Ectodermal cell (in vitro differentiated cells): ENCODE measurements around the gene MIEN1.
A peak's percentile ranks its signal among the peaks of the same experiment; 100 is the strongest.
"Not testable (repeated sequence)": the region's sequence is repeated elsewhere in the genome, so short reads cannot be mapped to it uniquely, and the experiment has no call there.

Experiments used
- H3K27ac ChIP-seq: 2 replicates; pipeline ENCODE4 v1.7.0; 2013; ENCODE audit warnings: mild to moderate bottlenecking, low read depth, low read length; ENCODE audit not compliant: insufficient read depth, poor library complexity, severe bottlenecking
- H3K27me3 ChIP-seq: 2 replicates; pipeline ENCODE4 v1.7.0; 2013; ENCODE audit warnings: mild to moderate bottlenecking, low read length; ENCODE audit not compliant: insufficient read depth, control insufficient read depth, poor library complexity, severe bottlenecking
- H3K36me3 ChIP-seq: one replicate; pipeline ENCODE4 v1.7.0; 2013; ENCODE audit warnings: low read length; ENCODE audit not compliant: control insufficient read depth, insufficient read depth
- H3K4me1 ChIP-seq: one replicate; pipeline ENCODE4 v1.7.0; 2013; ENCODE audit warnings: low read length; ENCODE audit not compliant: control insufficient read depth, insufficient read depth
- H3K4me3 ChIP-seq: 2 replicates; pipeline ENCODE4 v1.7.0; 2013; ENCODE audit warnings: low read depth, low read length, control low read depth; ENCODE audit not compliant: insufficient read depth
- H3K9me3 ChIP-seq: 2 replicates; pipeline ENCODE4 v1.7.0; 2013; ENCODE audit warnings: mild to moderate bottlenecking, low read length, moderate library complexity; ENCODE audit not compliant: control insufficient read depth
- WGBS, 2 experiments: methylation state at CpG; one replicate each; pipeline ENCODE4 v1.1.7; 2013; ENCODE audit warnings: missing lambda C conversion rate in 2 of 2; 5-methylcytosine and 5-hydroxymethylcytosine counted together

The MIEN1 gene

DNA sequence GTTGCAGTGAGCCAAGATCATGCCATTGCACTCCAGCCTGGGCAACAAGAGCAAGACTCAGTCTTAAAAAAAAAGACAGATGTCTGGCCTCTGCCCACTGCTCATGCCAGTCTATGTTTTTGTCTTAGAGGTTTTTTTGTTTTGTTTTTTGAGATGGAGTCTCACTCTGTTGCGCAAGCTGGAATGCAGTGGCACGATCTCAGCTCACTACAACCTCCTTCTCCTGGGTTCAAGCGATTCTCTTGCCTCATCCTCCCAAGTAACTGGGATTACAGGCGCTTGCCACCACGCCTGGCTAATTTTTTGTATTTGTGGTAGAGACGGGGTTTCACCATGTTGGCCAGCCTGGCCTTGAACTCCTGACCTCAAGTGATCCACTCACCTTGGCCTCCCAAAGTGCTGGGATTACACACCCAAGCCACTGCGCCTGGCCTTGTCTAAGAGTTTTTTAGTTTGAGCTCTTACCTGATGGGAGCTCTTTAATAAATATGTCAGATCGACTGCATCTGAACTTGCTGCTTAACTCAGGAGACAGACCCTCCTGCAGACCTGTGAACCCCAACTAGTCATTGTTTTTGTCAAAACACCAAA lies 18.2 kb upstream of the MIEN1 start:
- not testable (repeated sequence) for H3K27ac ChIP-seq, H3K27me3 ChIP-seq
- WGBS, 2 experiments: 88 to 91% methylated on average over 8 of the region's 8 CpGs

DNA sequence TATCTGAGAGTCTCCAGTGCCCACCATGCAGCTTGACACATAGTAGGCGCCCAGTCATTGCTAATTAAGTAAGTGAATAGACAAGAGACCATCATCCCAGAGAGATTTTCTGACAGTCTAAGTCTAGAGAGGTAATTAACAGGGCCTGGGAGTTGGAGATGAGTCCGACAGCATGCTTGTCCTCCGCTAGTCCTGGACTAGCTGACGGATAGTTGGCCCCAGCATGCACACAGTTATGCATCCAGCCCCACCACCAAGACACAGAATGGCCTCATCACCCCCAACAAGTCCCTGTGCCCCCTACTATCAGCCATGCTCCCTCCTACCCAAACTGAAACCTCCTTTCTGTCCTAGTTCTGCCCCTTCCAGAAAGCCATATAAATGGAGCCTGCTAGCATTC lies 17.4 kb upstream of the MIEN1 start:
- WGBS, 2 experiments: 91 to 92% methylated on average over 4 of the region's 4 CpGs
- Histone ChIP-seq H3K27ac (no peak overlapping the region), H3K4me1 (no peaks in the 10 kb centered on the region), H3K27me3 (peaks cover 1% of the 10 kb centered on the region), H3K9me3 (no peaks in the 10 kb centered on the region), H3K36me3 (no peaks in the 10 kb centered on the region), H3K4me3 (no peak overlapping the region)

More for the DNA sequence above, 18.2 kb upstream of the MIEN1 start:
- not testable (repeated sequence) for H3K9me3 ChIP-seq, H3K36me3 ChIP-seq, H3K4me3 ChIP-seq, H3K4me1 ChIP-seq

DNA sequence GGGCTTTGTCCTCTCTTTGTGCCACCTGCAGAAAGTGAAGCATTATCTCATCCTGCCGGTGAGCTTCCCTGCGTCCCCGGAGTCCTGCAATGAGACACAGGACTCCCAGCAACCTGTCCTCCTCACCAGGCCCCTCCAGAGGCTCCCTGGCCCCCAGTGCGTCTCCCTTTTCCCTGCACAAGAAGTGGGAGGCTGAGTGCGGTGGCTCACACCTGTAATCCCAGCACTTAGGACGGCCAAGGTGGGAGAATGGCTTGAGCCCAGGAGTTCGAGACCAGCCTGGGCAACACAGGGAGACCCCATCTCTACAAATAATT lies 15.8 kb upstream of the MIEN1 start:
- no peak overlapping the region for H3K4me3 ChIP-seq
- WGBS, 2 experiments: 94% methylated on average over 7 of the region's 7 CpGs
- no peaks in the 10 kb centered on the region for H3K9me3 ChIP-seq
- H3K4me1 ChIP-seq: no peaks in the 10 kb centered on the region
- H3K27me3 ChIP-seq: peaks cover under 1% of the 10 kb centered on the region
- no peaks in the 10 kb centered on the region for H3K36me3 ChIP-seq
- no peak overlapping the region for H3K27ac ChIP-seq

DNA sequence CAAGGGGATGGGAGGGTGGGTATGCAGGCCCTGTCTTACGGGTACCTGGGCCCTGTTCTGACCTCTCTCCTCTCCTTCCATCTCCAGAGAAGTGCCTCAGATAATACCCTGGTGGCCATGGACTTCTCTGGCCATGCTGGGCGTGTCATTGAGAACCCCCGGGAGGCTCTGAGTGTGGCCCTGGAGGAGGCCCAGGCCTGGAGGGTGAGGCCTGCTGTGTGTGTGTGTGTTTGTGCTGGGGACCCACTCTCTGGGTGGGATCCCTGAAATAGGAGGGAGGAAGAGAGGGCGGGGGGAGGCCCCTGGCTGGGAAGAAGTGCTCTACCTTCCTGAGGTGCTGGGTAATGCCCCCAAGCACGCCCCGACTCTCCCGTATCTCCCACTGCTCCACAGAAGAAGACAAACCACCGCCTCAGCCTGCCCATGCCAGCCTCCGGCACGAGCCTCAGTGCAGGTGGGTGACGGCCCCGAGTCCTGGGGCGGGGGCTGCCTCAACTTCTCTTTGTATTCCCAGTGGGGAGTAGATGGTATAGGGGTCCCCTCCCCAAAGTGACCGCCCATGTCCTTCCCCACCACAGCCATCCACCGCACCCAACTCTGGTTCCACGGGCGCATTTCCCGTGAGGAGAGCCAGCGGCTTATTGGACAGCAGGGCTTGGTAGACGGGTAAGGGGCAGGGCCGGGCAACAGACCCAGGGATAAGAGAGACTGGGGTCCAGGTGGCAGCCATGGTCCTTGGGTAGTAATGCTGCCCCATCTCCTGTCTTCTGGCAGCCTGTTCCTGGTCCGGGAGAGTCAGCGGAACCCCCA lies 15.2 kb upstream of the MIEN1 start:
- H3K27me3 ChIP-seq: peaks cover 6% of the 10 kb centered on the region
- no peaks in the 10 kb centered on the region for H3K36me3 ChIP-seq
- H3K4me1 ChIP-seq: peaks cover 4% of the 10 kb centered on the region
- 94 to 96% methylated on average over 23 of the region's 23 CpGs for WGBS, 2 experiments
- no peaks in the 10 kb centered on the region for H3K9me3 ChIP-seq
- H3K27ac ChIP-seq: no peak overlapping the region
- no peak overlapping the region for H3K4me3 ChIP-seq

DNA sequence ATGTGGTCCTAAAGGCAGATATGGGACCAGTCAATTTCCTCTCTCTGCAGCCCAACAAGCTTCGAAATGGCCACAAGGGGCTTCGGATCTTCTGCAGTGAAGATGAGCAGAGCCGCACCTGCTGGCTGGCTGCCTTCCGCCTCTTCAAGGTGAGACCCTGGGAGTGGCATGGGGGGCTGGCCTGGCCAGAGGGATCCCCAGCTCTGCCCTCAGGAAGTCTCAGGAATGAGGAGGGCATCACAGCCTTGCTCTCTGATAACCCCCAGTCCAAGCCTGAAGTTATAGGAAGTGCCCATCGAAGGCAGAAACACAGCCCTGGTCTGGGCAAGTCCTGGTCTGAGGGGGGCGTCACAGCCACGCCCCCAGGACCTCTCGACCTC lies 14.5 kb upstream of the MIEN1 start:
- 88 to 93% methylated on average over 8 of the region's 8 CpGs for WGBS, 2 experiments
- no peak overlapping the region for H3K27ac ChIP-seq
- no peaks in the 10 kb centered on the region for H3K9me3 ChIP-seq
- no peak overlapping the region for H3K4me3 ChIP-seq
- H3K36me3 ChIP-seq: no peaks in the 10 kb centered on the region
- peaks cover 13% of the 10 kb centered on the region for H3K27me3 ChIP-seq
- H3K4me1 ChIP-seq: peaks cover 11% of the 10 kb centered on the region

DNA sequence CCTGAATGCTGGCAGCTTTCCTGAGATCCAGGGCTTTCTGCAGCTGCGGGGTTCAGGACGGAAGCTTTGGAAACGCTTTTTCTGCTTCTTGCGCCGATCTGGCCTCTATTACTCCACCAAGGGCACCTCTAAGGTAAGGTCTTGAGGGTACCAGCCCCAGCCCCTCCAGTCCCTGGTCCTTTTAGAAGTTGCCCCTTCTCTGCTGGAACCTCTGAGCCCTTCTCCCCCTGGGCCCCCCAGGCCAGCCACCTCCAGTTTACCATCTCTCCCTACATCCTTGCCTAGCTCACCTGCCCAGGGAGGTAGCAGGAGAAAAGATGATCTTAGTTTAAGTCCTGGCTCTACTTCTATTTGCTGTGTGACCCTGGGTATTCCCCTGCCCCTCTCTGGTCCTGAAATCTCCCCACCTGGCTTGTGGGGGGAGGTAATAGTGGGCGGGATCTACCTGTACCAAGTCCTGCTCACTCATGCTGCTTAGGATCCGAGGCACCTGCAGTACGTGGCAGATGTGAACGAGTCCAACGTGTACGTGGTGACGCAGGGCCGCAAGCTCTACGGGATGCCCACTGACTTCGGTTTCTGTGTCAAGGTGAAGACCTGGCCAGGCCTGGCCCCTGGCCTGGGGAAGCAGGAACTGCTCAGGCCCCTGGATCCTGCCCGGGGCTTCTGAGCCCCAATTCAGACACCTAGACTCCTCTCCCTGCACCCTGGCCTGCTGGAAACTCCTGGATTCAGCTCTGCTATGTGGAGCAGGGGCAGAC lies 13.9 kb upstream of the MIEN1 start:
- H3K27ac ChIP-seq: no peak overlapping the region

DNA sequence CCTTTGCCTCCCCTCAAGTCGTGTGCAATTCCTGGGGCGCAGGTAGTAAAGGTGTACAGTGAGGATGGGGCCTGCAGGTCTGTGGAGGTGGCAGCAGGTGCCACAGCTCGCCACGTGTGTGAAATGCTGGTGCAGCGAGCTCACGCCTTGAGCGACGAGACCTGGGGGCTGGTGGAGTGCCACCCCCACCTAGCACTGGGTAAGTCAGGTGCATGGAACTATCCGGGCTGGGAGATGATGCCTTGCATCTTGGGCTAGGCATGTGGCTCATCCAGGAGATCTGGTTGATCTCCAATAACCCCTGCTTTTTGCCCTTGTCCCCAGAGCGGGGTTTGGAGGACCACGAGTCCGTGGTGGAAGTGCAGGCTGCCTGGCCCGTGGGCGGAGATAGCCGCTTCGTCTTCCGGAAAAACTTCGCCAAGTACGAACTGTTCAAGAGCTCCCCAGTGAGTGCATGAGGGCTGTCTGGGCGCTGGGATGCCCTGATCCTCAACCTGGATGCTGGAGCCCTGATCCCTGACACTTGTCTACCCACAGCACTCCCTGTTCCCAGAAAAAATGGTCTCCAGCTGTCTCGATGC lies 12.6 kb upstream of the MIEN1 start:
- WGBS, 2 experiments: 93 to 94% methylated on average over 21 of the region's 21 CpGs
- peaks cover 32% of the 10 kb centered on the region for H3K27me3 ChIP-seq

More for the DNA sequence above, 13.9 kb upstream of the MIEN1 start:
- Histone ChIP-seq H3K27me3 (peaks cover 19% of the 10 kb centered on the region), H3K4me1 (peaks cover 17% of the 10 kb centered on the region), H3K36me3 (no peaks in the 10 kb centered on the region), H3K9me3 (no peaks in the 10 kb centered on the region), H3K4me3 (no peak overlapping the region)
- 94% methylated on average over 16 of the region's 16 CpGs for WGBS, 2 experiments

DNA sequence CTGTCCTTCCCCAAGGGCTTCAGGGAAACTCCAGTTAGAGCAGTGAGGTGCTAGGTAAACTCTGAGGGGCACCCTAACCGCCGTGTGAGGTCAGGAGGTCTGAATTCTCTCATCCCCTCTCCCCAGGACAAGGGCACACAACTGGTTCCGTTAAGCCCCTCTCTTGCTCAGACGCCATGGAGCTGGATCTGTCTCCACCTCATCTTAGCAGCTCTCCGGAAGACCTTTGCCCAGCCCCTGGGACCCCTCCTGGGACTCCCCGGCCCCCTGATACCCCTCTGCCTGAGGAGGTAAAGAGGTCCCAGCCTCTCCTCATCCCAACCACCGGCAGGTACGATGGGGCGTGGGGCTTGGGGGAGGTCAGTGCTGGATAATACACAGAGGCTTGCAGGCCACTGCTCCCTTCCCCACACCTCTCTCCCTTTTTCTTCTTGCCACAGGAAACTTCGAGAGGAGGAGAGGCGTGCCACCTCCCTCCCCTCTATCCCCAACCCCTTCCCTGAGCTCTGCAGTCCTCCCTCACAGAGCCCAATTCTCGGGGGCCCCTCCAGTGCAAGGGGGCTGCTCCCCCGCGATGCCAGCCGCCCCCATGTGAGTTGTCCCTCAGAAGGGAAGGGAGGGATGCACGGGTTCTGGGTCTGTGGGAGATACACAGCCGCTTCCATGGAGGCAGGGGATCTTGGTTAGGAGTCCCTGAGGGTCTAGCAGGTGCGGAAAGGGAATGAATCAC lies 12.0 kb upstream of the MIEN1 start:
- H3K27me3 ChIP-seq: peaks cover 39% of the 10 kb centered on the region
- H3K9me3 ChIP-seq: no peaks in the 10 kb centered on the region
- H3K27ac ChIP-seq: no peak overlapping the region
- 90 to 91% methylated on average over 18 of the region's 18 CpGs for WGBS, 2 experiments
- H3K4me3 ChIP-seq: no peak overlapping the region
- H3K36me3 ChIP-seq: no peaks in the 10 kb centered on the region
- peaks cover 26% of the 10 kb centered on the region for H3K4me1 ChIP-seq

More for the DNA sequence above, 12.6 kb upstream of the MIEN1 start:
- Histone ChIP-seq H3K9me3 (no peaks in the 10 kb centered on the region), H3K36me3 (no peaks in the 10 kb centered on the region), H3K27ac (no peak overlapping the region), H3K4me1 (peaks cover 21% of the 10 kb centered on the region), H3K4me3 (no peak overlapping the region)

DNA sequence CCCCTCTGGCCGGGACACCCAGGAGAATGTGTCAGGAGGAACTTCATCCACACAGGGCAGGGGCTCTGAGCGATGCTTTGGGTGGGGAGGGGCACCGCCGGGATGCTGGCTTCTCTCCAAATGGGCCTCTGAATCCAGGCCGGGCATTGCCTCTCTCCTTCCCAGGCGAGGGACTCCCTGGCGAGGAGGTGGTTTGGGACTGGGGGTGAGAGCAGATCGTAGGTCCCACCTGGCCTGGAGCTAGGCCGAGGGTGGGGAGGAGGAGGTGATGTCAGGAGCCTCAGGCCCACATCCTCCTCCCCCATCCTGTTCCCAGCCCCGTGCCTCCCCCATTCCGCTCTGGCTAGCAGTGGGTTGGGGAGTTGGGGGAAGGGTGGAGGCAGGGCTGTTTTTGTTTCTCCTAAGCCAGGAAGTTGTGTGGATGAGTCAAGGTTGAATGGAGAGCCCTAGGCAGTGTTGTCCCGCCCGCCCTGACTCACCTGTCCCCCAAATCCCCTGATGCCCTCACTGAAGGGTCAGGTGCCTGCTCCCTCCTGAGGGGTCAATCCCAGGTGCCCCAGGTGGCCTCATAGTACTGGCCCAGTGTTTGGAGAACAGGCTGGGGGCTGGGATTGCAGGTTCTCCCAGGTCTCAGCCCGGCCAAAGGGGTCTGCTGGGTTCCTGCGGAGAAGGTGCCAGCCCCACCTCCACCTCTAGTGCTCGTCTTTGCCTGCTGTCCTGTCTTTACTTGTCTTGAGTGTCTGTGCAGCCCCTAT lies 10.2 kb upstream of the MIEN1 start:
- H3K4me3 ChIP-seq: peak overlapping the region; percentile 46

More for the DNA sequence above, 10.2 kb upstream of the MIEN1 start:
- WGBS, 2 experiments: 23 to 24% methylated on average over 16 of the region's 16 CpGs
- no peak overlapping the region for H3K27ac ChIP-seq
- H3K4me1 ChIP-seq: peaks cover 26% of the 10 kb centered on the region
- no peaks in the 10 kb centered on the region for H3K36me3 ChIP-seq
- no peaks in the 10 kb centered on the region for H3K9me3 ChIP-seq
- peaks cover 48% of the 10 kb centered on the region for H3K27me3 ChIP-seq
